Measurements from ENCODE around the gene ABCD1.
"Not testable (repeated sequence)": the region's sequence is repeated elsewhere in the genome, so short reads cannot be mapped to it uniquely, and the experiment has no call there.

DNA sequence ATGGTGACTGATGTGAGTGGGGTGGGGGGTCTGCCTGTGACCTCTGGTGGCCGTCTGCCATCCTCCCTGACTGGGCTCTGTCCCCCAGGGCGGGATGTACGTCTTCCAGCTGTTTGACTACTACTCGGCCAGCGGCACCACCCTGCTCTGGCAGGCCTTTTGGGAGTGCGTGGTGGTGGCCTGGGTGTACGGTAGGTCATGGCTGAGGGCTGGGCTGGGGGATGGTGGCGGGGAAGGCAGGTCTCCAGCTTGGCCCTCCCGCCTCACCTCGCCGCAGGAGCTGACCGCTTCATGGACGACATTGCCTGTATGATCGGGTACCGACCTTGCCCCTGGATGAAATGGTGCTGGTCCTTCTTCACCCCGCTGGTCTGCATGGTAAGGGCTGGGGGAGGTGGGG lies 30.4 kb upstream of the ABCD1 start:
- TF ChIP-seq, protein P1, sequence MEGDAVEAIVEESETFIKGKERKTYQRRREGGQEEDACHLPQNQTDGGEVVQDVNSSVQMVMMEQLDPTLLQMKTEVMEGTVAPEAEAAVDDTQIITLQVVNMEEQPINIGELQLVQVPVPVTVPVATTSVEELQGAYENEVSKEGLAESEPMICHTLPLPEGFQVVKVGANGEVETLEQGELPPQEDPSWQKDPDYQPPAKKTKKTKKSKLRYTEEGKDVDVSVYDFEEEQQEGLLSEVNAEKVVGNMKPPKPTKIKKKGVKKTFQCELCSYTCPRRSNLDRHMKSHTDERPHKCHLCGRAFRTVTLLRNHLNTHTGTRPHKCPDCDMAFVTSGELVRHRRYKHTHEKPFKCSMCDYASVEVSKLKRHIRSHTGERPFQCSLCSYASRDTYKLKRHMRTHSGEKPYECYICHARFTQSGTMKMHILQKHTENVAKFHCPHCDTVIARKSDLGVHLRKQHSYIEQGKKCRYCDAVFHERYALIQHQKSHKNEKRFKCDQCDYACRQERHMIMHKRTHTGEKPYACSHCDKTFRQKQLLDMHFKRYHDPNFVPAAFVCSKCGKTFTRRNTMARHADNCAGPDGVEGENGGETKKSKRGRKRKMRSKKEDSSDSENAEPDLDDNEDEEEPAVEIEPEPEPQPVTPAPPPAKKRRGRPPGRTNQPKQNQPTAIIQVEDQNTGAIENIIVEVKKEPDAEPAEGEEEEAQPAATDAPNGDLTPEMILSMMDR (IDR thresholded peaks at IDR 0.05) = not testable (repeated sequence)
- not testable (repeated sequence) for TF ChIP-seq EZH2, EZH2phosphoT487 (IDR thresholded peaks at IDR 0.05)

Data from neural progenitor cell (in vitro differentiated cells).